ENCODE data around the gene ANKS3. TPM values are rescaled to one million over a fixed set of nuclear protein-coding genes. Genes with fewer than 3 reads are reported as not detected.

ANKS3 gene
- total and polyA plus RNA-seq, 2 donors (not counting 3 experiments of a cell fraction or from before 2014, with no cell fraction given) = 13.9 to 24.0 TPM

- Histone ChIP-seq H3K79me2 (ENCODE audit: control insufficient read depth, insufficient read depth, low read length) (no peaks in the 10 kb centered on the region), H4K20me1 (replicated peaks; ENCODE audit: control insufficient read depth, extremely low read depth, insufficient read depth, low read length) (no peaks in the 10 kb centered on the region), H3K9ac (replicated peaks; ENCODE audit: extremely low read depth, insufficient read depth, low read length) (no peak overlapping the region), H3K27me3 (ENCODE audit: control insufficient read depth in 2 of 2, insufficient read depth in 2 of 2, low read length in 2 of 2) (no peaks in the 10 kb centered on the region), H3K9me1 (replicated peaks; ENCODE audit: control insufficient read depth, extremely low read depth, insufficient read depth, low read length) (no peaks in the 10 kb centered on the region), H2AFZ (ENCODE audit: low read depth, low read length) (no peak overlapping the region), H3K9me3 (replicated peaks; ENCODE audit: control insufficient read depth, insufficient read depth, low read length) (no peaks in the 10 kb centered on the region), H3K4me3 (replicated peaks in 1 of 3; ENCODE audit: insufficient read depth in 1 of 3, low read depth in 1 of 3, low read length in 3 of 3) (no peak overlapping the region), H3K36me3 (ENCODE audit: control insufficient read depth in 2 of 2, extremely low read depth in 1 of 2, insufficient read depth in 2 of 2, low read length in 2 of 2) (peaks cover 7 to 39% of the 10 kb centered on the region in 2 experiments), H3K4me1 (ENCODE audit: control insufficient read depth, extremely low read depth, insufficient read depth, low read length) (no peaks in the 10 kb centered on the region), H3K4me2 (ENCODE audit: insufficient read depth, low read length) (no peak overlapping the region), H3K27ac (ENCODE audit: insufficient read depth, low read depth, low read length) (no peak overlapping the region)
- FAIRE-seq = no peak
- BruUV-seq (replicated peaks) = no TSS peak
- ChIA-PET POLR2A (no interaction called here), CTCF (no interaction called here)
- TF ChIP-seq POLR2AphosphoS5 (IDR thresholded peaks at IDR 0.05; ENCODE audit: insufficient read depth, low read depth, low read length) (no peak), POLR2A (IDR thresholded peaks at IDR 0.05; ENCODE audit: low read depth, low read length) (no peak), GATA2 (IDR thresholded peaks at IDR 0.05; ENCODE audit: insufficient read depth, insufficient read length, low read depth, low read length) (no peak), JUN (IDR thresholded peaks at IDR 0.05; ENCODE audit: borderline replicate concordance, insufficient read depth, insufficient read length, low read depth) (no peak), FOS (IDR thresholded peaks at IDR 0.05; ENCODE audit: borderline replicate concordance, insufficient read depth, low read length) (no peak), EZH2 (IDR thresholded peaks at IDR 0.05; ENCODE audit: borderline replicate concordance, low read depth, low read length, severe bottlenecking) (no peak), MYC (IDR thresholded peaks at IDR 0.05; ENCODE audit: low read depth, low read length) (no peak)
- TF ChIP-seq, protein P1, sequence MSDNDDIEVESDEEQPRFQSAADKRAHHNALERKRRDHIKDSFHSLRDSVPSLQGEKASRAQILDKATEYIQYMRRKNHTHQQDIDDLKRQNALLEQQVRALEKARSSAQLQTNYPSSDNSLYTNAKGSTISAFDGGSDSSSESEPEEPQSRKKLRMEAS (IDR thresholded peaks at IDR 0.05; ENCODE audit: insufficient read depth, insufficient read length) = no peak
- TF ChIP-seq, protein P2, sequence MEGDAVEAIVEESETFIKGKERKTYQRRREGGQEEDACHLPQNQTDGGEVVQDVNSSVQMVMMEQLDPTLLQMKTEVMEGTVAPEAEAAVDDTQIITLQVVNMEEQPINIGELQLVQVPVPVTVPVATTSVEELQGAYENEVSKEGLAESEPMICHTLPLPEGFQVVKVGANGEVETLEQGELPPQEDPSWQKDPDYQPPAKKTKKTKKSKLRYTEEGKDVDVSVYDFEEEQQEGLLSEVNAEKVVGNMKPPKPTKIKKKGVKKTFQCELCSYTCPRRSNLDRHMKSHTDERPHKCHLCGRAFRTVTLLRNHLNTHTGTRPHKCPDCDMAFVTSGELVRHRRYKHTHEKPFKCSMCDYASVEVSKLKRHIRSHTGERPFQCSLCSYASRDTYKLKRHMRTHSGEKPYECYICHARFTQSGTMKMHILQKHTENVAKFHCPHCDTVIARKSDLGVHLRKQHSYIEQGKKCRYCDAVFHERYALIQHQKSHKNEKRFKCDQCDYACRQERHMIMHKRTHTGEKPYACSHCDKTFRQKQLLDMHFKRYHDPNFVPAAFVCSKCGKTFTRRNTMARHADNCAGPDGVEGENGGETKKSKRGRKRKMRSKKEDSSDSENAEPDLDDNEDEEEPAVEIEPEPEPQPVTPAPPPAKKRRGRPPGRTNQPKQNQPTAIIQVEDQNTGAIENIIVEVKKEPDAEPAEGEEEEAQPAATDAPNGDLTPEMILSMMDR (IDR thresholded peaks at IDR 0.05; ENCODE audit: extremely low read depth in 1 of 2, insufficient read depth in 1 of 2, low read depth in 1 of 2, low read length in 2 of 2) = no peak
- intact Hi-C loops (cut with micrococcal nuclease) (no loop called here), dilution Hi-C loops (cut with MboI; ENCODE audit: extremely low pct_ligation_motif_present, low sequenced_read_pairs) (no loop called here)
- no peak for DNase-seq (ENCODE audit: low read depth, low spot score)
Measured at GRCh38 chr16:4655801-4656200, 78.3 kb downstream of the ANKS3 start.
